SK-N-SH treated with all-trans-retinoic acid at 6 μM for 48 hours (cell line): ENCODE results near the gene LRRC4.

Experiments
- ATAC-seq: fragments of 200-7000 bp; cut with Tn5 transposase; 3 replicates; pipeline ENCODE4 v1.9.1; 2020; ENCODE audit warnings: mild to moderate bottlenecking, moderate library complexity
- ARNTL ChIP-seq: fragments of 450-650 bp; formaldehyde crosslinking; IDR thresholded peaks from 2 replicates; pipeline ENCODE4 v1.5.0; 2020; ENCODE audit warnings: low read depth, mild to moderate bottlenecking, moderate library complexity, borderline replicate concordance
- BACH2 ChIP-seq: fragments of 250-450 bp; sonication (Bioruptor Pico); IDR thresholded peaks from 2 replicates; pipeline ENCODE4 v1.9.0; 2021; ENCODE audit warnings: mild to moderate bottlenecking, borderline replicate concordance
- CREB5 ChIP-seq: fragments of 250-450 bp; sonication (Bioruptor Pico); IDR thresholded peaks from 2 replicates; pipeline ENCODE4 v1.5.1; 2020; ENCODE audit warnings: low read depth, mild to moderate bottlenecking, moderate library complexity
- CSDC2 ChIP-seq: fragments of 250-450 bp; sonication (Bioruptor Pico); IDR thresholded peaks from 2 replicates; pipeline ENCODE4 v1.5.0; 2020; ENCODE audit warnings: mild to moderate bottlenecking, moderate library complexity
- CSRNP3 ChIP-seq: fragments of 250-450 bp; sonication (Bioruptor Pico); IDR thresholded peaks from 2 replicates; pipeline ENCODE4 v1.5.1; 2021; ENCODE audit warnings: mild to moderate bottlenecking, moderate library complexity
- ESRRG ChIP-seq: fragments of 250-450 bp; sonication (Bioruptor Pico); IDR thresholded peaks from 2 replicates; pipeline ENCODE4 v1.6.1; 2021; ENCODE audit warnings: mild to moderate bottlenecking
- GLIS3 ChIP-seq: fragments of 250-450 bp; sonication (Bioruptor Pico); IDR thresholded peaks from 2 replicates; pipeline ENCODE4 v1.5.0; 2020; ENCODE audit warnings: mild to moderate bottlenecking, moderate library complexity
- ISL1 ChIP-seq: fragments of 250-450 bp; sonication (Bioruptor Pico); IDR thresholded peaks from 2 replicates; pipeline ENCODE4 v2.1.2; 2022; ENCODE audit warnings: mild to moderate bottlenecking, moderate library complexity
- OSR1 ChIP-seq: fragments of 250-450 bp; sonication (Bioruptor Pico); IDR thresholded peaks from 2 replicates; pipeline ENCODE4 v1.8.0; 2022; ENCODE audit warnings: moderate library complexity, mild to moderate bottlenecking, inconsistent platforms
- PATZ1 ChIP-seq: fragments of 250-450 bp; sonication (Bioruptor Pico); IDR thresholded peaks from 2 replicates; pipeline ENCODE4 v1.8.0; 2020; ENCODE audit warnings: mild to moderate bottlenecking, moderate library complexity, borderline replicate concordance
- PPARA ChIP-seq: fragments of 250-450 bp; sonication (Bioruptor Pico); IDR thresholded peaks from 2 replicates; pipeline ENCODE4 v1.5.0; 2020; ENCODE audit warnings: mild to moderate bottlenecking, borderline replicate concordance
- RARB ChIP-seq: fragments of 250-450 bp; sonication (Bioruptor Pico); IDR thresholded peaks from 2 replicates; pipeline ENCODE4 v1.8.0; 2021; ENCODE audit warnings: mild to moderate bottlenecking, moderate library complexity
- SNAI2 ChIP-seq: fragments of 250-450 bp; sonication (Bioruptor Pico); IDR thresholded peaks from 2 replicates; pipeline ENCODE4 v1.5.0; 2020; ENCODE audit warnings: mild to moderate bottlenecking, moderate library complexity
- TCF4 ChIP-seq: fragments of 250-450 bp; sonication (Bioruptor Pico); IDR thresholded peaks from 2 replicates; pipeline ENCODE4 v1.8.0; 2021; ENCODE audit warnings: mild to moderate bottlenecking, moderate library complexity, borderline replicate concordance
- TOX ChIP-seq: fragments of 250-450 bp; sonication (Bioruptor Pico); IDR thresholded peaks from 2 replicates; pipeline ENCODE4 v1.8.0; 2021; ENCODE audit warnings: mild to moderate bottlenecking, moderate library complexity, borderline replicate concordance
- TSHZ2 ChIP-seq: fragments of 250-450 bp; sonication (Bioruptor Pico); IDR thresholded peaks from 2 replicates; pipeline ENCODE4 v1.5.0; 2020; ENCODE audit warnings: mild to moderate bottlenecking, moderate library complexity
- ZFP30 ChIP-seq: fragments of 450-650 bp; formaldehyde crosslinking; IDR thresholded peaks from 2 replicates; pipeline ENCODE4 v1.5.0; 2022; ENCODE audit warnings: mild to moderate bottlenecking, moderate library complexity
- ZNF565 ChIP-seq: fragments of 450-650 bp; formaldehyde crosslinking; conservative IDR thresholded peaks from 2 replicates; pipeline ENCODE4 v1.5.0; 2020; ENCODE audit warnings: low read depth, mild to moderate bottlenecking, moderate library complexity
- ZNF70 ChIP-seq: fragments of 450-650 bp; formaldehyde crosslinking; IDR thresholded peaks from 2 replicates; pipeline ENCODE4 v1.5.0; 2020; ENCODE audit warnings: mild to moderate bottlenecking, moderate library complexity
- ZNF8 ChIP-seq: fragments of 450-650 bp; formaldehyde crosslinking; IDR thresholded peaks from 2 replicates; pipeline ENCODE4 v1.5.0; 2020; ENCODE audit warnings: mild to moderate bottlenecking, moderate library complexity
- TF ChIP-seq, protein P1 (sequence below): fragments of 250-450 bp; sonication (Bioruptor Pico); IDR thresholded peaks from 2 replicates; pipeline ENCODE4 v1.8.0; 2021; ENCODE audit warnings: low read depth, mild to moderate bottlenecking, moderate library complexity, borderline replicate concordance

LRRC4 gene

GRCh38 chr7:127995156-127995880 lies 35.9 kb downstream of the LRRC4 start:
- TF ChIP-seq ARNTL (CRISPR knock-in tag) (no peak), PPARA (no peak), RARB (CRISPR knock-in tag) (no peak), TCF4 (CRISPR knock-in tag) (no peak), ZNF70 (CRISPR knock-in tag) (no peak)
- peak; percentile 77 for ATAC-seq

GRCh38 chr7:127993987-127994386 lies 37.2 kb downstream of the LRRC4 start:
- TF ChIP-seq OSR1 (CRISPR knock-in tag) = no peak
- no peak for TF ChIP-seq ISL1 (CRISPR knock-in tag)
- TF ChIP-seq PPARA = no peak
- no peak for TF ChIP-seq ARNTL (CRISPR knock-in tag)
- no peak for TF ChIP-seq TSHZ2
- no peak for TF ChIP-seq TCF4 (CRISPR knock-in tag)
- no peak for TF ChIP-seq CSRNP3 (CRISPR knock-in tag)
- TF ChIP-seq, protein P1, sequence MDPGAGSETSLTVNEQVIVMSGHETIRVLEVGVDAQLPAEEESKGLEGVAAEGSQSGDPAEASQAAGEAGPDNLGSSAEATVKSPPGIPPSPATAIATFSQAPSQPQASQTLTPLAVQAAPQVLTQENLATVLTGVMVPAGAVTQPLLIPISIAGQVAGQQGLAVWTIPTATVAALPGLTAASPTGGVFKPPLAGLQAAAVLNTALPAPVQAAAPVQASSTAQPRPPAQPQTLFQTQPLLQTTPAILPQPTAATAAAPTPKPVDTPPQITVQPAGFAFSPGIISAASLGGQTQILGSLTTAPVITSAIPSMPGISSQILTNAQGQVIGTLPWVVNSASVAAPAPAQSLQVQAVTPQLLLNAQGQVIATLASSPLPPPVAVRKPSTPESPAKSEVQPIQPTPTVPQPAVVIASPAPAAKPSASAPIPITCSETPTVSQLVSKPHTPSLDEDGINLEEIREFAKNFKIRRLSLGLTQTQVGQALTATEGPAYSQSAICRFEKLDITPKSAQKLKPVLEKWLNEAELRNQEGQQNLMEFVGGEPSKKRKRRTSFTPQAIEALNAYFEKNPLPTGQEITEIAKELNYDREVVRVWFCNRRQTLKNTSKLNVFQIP (CRISPR knock-in tag) = no peak
- TF ChIP-seq RARB (CRISPR knock-in tag) = no peak
- no peak for TF ChIP-seq ESRRG (CRISPR knock-in tag)
- TF ChIP-seq CSDC2 (CRISPR knock-in tag) = no peak
- TF ChIP-seq CREB5 (CRISPR knock-in tag) = no peak
- no peak for TF ChIP-seq SNAI2 (CRISPR knock-in tag)
- TF ChIP-seq TOX (CRISPR knock-in tag) = no peak
- TF ChIP-seq, all 23 proteins: peak for 0
- ATAC-seq = no peak

DNA sequence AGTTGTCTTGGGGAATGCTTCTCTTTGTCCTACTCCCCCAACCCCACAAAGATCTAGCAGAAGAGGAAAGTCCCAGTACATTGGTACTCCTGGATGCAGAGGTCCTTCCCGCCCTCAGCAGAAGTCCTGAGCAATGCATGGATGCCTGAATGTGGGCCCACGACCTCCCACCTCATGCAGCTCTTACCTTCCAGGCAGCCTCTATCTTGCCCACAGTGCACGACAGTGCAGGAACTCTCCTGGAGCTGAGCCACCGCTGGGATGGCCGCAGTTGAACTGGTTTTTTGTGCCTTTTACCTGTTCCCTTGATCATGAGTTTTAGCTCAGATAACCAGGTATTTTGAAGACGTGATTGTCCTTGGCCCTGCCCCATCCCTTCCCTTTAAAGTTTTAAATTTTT lies 37.9 kb downstream of the LRRC4 start:
- ATAC-seq = no peak
- TF ChIP-seq ISL1 (CRISPR knock-in tag) = no peak
- TF ChIP-seq PATZ1 (CRISPR knock-in tag) = no peak
- no peak for TF ChIP-seq RARB (CRISPR knock-in tag)
- TF ChIP-seq CREB5 (CRISPR knock-in tag) = no peak
- TF ChIP-seq ZNF8 = no peak
- no peak for TF ChIP-seq ESRRG (CRISPR knock-in tag)
- TF ChIP-seq ZFP30 (CRISPR knock-in tag) = no peak
- no peak for TF ChIP-seq TOX (CRISPR knock-in tag)
- TF ChIP-seq ZNF565 = no peak
- no peak for TF ChIP-seq CSDC2 (CRISPR knock-in tag)
- TF ChIP-seq GLIS3 (CRISPR knock-in tag) = no peak
- TF ChIP-seq, protein P1 (CRISPR knock-in tag) = no peak
- no peak for TF ChIP-seq TSHZ2
- TF ChIP-seq OSR1 (CRISPR knock-in tag) = no peak
- TF ChIP-seq BACH2 (CRISPR knock-in tag) = no peak
